EH (cell line): Measurements from ENCODE around the gene RAD51D.
"Not testable (repeated sequence)": the region's sequence is repeated elsewhere in the genome, so short reads cannot be mapped to it uniquely, and the experiment has no call there.

Source experiments
- DNase-seq: peaks from one replicate; pipeline ENCODE4 v3.0.0-alpha.2; 2015; ENCODE audit warnings: low read depth

RAD51D gene

GRCh38 chr17:35065880-35066279 lies 53.8 kb downstream of the RAD51D start:
- no peak for DNase-seq

DNA sequence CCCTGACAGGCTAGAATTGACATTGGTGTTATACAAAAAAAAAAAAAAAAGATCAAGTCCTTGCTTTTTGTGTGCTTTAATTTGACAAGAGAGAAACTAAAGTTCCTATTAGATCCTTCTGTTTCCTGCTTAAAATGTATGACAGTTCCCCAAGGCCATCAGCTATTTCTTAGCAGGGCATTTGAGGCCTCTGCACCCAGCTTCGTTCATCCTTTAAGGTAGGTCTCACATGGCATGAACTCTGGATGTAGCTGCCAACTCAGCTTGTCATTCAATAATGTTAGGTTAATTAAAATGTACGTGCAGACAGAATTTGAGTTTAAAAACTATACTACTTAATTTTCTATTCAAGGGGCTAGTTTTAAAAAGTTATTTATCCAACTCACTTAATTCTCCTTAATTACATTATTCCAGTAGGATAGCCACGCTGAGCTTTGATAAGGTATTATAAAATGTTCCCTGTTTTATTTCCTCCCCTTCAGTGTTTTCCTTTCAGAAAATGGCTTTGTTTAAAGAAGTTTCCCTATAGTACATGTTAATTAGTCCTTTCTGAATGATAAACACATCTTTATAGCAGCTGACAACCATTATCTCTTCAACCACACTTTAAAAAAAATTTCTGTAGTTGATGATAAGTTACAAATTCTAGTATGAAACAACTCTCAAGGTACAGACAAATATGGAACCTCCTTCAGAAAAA lies 55.0 kb downstream of the RAD51D start:
- no peak for DNase-seq

DNA sequence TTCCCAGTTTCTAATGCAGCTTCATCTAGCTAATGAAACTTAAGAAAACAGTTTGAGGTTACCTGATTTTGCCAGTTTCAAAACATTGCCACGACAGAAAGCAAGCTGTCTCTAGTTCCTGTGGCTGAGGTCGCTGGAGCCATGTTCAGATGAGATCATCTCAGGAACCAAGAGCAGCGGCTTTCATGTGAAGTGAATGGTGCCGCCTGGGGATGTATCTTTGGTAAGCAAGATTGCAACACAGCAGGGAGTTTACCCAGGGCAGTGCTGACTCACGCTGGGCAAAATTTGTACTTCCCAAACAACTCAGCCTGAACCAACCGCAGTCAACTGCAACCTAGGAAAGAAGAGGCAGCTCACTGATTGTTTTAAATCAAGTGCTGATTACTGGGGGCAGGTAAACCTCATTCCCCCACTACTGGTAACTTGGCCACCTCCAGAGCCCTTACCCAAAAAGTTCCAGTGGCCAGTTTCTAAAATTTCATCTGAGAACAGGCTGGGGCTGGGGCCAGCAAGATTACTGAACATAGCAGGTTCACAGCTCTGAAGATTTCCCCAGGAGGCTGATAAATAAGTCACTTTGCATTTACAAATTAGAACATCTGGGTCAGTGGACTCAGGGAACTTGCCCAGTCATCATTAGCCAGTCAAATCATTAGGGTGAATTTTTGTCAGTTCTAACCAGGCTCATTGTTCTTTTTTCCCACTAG lies 56.0 kb downstream of the RAD51D start, which contains the start of gene RFFL:
RFFL (minus strand) TSS at position 194 of the 710 bp plus-strand sequence. CDS start 37,154 bp downstream, outside the sequence.
- DNase-seq = peak; percentile 98

DNA sequence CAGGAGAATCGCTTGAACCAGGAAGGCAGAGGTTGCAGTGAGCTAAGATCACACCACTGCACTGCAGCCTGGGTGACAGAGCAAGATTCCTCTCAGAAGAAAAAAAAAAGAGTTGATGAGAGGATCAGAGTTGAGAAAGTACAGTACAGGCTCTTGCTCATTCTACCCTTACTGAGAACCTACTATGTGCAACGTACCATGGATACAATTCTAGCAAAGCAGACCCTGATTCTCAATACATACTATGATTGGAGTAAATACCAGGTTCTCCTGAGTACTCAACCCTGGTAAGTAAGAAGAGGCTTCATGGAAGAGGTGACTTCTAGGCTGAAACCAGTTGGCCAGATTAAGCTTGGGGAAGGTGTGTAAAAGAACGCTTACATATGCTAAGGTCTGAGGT lies 57.4 kb downstream of the RAD51D start:
- DNase-seq = no peak

DNA sequence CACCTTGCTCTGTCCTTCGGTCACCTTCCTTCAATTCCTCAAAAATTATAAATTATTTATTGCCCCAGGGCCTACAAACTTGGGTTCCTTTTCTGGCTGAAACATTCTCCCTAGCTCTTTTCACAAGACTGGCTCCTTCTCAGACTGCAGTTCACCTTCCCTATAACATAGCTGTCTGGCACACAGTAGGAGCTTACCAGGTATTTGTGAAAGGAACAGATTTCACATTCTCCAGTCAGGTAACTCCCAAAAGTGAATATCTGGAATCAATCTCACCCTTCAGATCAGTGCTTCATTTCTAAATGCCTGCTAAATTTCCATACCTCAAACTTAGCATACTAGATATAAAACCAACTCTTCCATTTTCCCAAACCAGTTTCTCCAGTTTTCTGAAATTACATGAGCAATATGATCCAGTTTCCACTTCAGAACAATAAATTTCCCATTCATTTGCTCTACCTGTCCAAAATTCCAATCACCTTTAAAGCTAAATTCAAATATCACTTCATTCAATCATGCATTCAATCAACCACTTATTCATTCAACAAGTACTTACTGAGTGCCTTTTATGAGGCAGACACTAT lies 62.2 kb downstream of the RAD51D start:
- DNase-seq = no peak

DNA sequence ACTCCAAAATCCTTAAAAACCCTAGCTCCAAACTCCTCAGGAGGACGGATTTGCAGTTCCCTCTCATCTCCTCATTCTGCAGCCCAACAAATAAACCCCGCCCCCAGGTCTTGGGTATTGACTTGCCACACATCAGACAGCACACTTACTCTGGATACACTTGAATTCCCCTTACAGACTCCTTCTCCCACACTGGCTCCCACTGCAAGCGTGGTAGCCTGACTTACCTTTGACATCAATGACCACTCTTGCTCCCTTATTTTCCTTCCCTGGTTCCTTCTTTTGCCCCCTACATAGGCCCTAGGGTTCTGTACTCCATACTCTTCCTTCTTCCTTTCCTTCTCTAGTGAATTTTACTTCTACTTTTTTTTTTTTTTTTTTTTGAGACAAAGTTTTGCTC lies 63.6 kb downstream of the RAD51D start:
- no peak for DNase-seq

GRCh38 chr17:35053204-35053603 lies 66.5 kb downstream of the RAD51D start:
- DNase-seq = no peak

- no peak for DNase-seq
Measured at GRCh38 chr17:35052780-35053179, 66.9 kb downstream of the RAD51D start.

GRCh38 chr17:35052241-35052610 lies 67.4 kb downstream of the RAD51D start:
- peak; percentile 31 for DNase-seq

- peak; percentile 19 for DNase-seq
Measured at GRCh38 chr17:35051579-35052240, 68.0 kb downstream of the RAD51D start.

DNA sequence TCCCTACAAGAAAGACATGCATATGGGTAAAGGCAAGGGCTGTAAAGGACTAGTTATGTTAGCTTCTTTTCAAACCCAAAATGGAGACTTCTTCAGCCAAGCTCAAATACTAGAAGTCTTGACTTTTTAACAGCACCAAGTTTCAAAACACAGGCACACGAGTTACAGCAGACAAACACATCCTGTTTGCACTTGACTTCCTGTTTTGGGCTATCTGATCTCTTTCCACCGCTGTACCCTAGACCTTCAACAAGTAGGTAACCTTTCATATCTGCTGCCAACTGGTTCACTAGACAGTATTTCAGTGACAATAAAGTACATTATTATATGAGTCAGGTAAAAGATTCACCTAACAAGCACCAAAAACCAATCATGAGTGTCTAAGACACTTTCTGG lies 68.5 kb downstream of the RAD51D start:
- no peak for DNase-seq

DNA sequence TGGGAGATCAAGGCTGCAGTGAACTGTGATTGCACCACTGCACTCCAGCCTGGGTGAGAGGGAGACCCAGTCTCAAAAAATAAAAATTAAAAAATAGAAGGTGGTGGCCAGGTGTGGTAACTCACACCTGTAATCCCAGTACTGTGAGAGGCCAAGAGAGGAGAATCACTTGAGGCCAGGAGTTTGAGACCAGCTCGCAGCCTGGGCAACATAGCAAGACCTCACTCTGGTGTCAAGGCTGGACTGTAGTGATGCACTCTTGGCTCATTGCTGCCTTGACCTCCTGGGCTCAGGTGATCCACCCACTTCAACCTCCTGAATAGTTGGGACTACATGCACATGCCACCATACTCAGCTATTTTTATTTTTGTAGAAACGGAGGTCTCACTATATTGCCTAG lies 69.5 kb downstream of the RAD51D start:
- DNase-seq = no peak

DNA sequence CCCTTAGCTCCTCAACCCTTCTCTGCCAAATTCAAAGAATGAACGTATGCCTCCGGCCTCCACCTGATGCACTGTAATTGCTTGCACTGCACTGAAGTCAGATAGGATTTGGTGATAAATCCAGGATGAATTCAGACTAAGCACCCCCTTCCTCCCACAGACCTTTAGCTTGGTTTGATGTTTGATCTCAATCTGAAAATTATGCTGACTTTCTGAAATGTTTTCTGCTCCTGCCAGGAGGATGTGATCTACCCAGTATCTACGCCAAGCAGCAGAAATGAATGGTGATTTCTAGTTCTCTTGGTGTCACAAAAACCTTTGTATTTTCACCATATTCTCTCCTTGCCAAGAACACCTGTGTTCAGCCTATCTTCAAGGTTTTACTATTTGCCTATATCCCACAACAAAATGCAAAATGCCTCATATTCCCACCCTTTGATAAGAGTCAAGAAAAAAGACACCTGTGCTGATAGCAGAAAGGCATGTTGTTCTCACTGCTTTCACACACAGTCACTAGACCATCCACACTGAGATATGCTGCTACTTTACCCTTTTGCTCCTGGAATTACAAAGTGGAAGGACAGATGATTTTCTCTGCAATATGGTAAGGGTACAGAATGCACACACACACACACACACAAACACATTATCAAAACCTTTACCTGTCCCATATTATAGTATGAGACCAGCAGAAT lies 70.8 kb downstream of the RAD51D start:
- no peak for DNase-seq

- no peak for DNase-seq
Measured at GRCh38 chr17:35046740-35047283, 72.8 kb downstream of the RAD51D start.

DNA sequence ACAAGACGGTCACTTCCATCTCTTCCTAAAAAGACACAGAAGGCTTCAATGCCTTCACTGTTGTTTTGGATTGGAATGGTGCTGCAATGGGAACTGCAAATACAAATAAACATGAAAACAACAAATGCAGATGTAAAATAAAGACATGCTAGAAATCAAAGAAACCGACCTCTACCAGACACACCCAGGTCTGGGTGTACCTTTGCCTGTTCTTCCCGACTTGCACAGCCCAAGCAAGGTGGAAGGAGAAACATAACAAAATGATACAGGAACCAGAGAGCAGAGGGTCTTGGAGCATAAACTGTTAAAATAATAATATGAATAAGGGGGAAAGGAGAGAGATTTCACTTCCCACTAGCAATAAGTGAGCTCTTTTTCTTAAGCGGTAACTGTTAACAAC lies 73.4 kb downstream of the RAD51D start:
- DNase-seq = no peak

GRCh38 chr17:35045458-35045979 lies 74.1 kb downstream of the RAD51D start:
- DNase-seq = not testable (repeated sequence)

DNA sequence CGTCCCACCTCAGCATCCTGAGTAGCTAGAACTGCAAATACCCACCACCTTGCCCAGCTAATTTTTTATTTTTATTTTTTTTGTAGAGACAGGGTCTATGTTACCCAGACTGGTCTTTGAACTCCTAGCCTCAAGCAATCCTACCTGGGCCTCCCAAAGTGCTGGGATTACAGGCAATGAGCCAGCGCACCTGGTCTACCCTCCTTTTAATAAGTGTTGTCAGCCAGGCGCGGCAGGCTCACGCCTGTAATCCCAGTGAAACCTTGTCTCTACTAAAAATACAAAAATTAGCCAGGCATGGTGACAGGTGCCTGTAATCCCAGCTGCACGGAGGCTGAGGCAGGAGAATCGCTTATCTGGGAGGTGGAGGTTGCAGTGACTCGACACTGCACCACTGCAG lies 75.5 kb downstream of the RAD51D start:
- DNase-seq = no peak
